Stimulated activated CD4-positive, alpha-beta T cell treated with anti-CD3 and anti-CD28 coated beads, TNF-alpha, amount 100 ng/mL, for 24 hours (primary cell): ENCODE results near the gene TDRD9.
"Not testable (repeated sequence)": the region's sequence is repeated elsewhere in the genome, so short reads cannot be mapped to it uniquely, and the experiment has no call there.

Experiments
- DNase-seq, 3 experiments: peaks; one replicate each; pipeline ENCODE4 v3.0.0-alpha.2; 2020; ENCODE audit warnings: low read depth in 3 of 3

The TDRD9 gene, protein sequence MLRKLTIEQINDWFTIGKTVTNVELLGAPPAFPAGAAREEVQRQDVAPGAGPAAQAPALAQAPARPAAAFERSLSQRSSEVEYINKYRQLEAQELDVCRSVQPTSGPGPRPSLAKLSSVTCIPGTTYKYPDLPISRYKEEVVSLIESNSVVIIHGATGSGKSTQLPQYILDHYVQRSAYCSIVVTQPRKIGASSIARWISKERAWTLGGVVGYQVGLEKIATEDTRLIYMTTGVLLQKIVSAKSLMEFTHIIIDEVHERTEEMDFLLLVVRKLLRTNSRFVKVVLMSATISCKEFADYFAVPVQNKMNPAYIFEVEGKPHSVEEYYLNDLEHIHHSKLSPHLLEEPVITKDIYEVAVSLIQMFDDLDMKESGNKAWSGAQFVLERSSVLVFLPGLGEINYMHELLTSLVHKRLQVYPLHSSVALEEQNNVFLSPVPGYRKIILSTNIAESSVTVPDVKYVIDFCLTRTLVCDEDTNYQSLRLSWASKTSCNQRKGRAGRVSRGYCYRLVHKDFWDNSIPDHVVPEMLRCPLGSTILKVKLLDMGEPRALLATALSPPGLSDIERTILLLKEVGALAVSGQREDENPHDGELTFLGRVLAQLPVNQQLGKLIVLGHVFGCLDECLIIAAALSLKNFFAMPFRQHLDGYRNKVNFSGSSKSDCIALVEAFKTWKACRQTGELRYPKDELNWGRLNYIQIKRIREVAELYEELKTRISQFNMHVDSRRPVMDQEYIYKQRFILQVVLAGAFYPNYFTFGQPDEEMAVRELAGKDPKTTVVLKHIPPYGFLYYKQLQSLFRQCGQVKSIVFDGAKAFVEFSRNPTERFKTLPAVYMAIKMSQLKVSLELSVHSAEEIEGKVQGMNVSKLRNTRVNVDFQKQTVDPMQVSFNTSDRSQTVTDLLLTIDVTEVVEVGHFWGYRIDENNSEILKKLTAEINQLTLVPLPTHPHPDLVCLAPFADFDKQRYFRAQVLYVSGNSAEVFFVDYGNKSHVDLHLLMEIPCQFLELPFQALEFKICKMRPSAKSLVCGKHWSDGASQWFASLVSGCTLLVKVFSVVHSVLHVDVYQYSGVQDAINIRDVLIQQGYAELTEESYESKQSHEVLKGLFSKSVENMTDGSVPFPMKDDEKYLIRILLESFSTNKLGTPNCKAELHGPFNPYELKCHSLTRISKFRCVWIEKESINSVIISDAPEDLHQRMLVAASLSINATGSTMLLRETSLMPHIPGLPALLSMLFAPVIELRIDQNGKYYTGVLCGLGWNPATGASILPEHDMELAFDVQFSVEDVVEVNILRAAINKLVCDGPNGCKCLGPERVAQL (N-terminal part only)

DNA sequence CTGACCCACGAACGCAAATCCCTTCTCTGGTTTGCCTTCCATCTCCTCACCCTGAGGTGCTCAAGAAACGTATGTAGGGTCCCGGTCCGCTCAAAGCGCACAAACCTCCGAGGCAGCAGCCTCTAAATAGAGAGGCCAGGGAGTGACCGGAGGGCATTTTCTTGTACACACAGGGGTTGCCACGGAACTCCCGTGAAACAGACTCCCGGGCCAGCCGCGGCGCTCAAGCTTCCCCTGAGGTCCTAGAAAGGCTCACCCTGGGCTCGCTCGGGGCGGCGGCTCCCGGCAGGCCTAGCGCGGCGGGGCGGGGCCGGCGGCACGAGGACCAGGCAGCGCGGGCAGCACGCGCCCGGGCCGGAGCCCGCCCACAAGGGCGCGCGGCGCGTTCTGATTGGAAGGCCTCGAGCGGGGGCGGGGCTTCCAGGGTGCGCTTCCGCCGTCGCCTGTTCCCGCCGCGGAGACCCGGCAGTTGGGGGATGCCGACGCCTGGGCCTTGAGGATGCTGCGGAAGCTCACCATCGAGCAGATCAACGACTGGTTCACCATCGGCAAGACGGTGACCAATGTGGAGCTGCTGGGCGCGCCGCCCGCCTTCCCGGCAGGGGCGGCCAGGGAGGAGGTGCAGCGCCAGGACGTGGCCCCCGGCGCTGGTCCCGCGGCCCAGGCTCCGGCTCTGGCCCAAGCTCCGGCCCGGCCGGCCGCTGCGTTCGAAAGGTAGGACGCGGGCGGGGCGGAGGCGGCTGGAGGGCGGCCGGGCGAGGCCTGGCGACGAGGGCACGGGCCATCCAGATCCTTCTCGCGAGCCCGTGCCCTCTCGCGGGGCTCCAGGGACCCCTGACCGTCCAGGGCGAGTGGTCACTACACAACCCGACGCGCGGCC is at the start of gene TDRD9:
TSS of gene TDRD9 (plus strand) at position 446 of the 880 bp plus-strand sequence. CDS start at position 500, 54 bp downstream.
- no peak for DNase-seq

DNA sequence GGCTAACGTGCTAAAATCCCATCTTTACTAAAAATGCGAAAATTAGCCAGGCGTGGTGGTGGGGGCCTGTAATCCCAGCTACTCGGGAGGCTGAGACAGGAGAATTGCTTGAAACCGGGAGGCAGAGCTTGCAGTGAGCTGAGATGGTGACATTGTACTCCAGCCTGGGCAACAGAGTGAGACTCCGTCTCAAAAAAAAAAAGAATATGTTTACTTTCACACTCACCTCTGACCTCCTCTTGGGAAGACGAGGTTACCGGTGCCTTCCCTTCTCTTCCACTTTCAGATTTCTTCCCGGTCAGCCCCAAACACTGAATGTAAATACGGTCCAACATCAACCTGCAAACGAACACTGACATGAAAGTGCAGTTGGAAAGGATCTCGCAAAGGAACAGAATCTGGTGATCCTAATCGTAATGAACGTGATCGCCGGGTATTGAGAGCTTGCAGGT is 49.1 kb upstream of the TDRD9 start:
- no peak for DNase-seq

DNA sequence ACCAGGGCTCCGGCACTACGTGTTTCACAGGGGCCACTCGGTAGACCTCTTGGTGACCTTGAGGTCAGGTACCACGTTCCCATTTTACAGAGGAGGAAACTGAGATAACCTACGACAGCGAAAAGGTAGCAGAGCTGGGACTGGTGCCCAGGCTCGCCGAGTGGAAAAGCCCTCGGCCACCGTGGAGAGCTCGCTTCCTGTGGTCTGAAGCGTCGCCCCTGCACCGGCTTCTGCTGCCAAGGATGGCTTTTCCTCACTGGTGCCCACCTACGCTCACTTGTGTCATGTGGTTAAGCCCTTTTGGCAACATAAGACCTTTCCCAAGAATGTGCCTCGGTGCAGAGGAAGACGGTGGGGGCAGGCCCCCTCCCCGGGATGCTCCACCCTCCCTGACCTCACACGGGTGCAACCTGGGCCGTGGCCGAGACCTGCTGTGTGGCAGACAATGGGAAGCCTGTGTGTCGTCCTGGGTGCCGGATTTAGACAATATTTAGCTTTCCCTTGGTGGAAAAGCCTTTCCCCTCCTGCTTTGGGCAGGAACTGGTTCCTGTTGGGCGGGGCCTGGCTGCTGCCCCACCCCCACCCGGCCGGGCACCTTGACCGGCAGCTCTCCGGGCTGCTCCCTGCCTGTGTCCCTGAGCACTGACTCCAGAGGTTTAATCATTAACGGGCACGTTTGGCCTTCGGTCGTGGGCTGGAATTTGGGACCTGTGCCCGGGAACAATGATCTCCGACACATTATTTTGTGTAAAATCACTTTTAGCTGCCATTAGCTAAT is 48.5 kb upstream of the TDRD9 start:
- no peak for DNase-seq

DNA sequence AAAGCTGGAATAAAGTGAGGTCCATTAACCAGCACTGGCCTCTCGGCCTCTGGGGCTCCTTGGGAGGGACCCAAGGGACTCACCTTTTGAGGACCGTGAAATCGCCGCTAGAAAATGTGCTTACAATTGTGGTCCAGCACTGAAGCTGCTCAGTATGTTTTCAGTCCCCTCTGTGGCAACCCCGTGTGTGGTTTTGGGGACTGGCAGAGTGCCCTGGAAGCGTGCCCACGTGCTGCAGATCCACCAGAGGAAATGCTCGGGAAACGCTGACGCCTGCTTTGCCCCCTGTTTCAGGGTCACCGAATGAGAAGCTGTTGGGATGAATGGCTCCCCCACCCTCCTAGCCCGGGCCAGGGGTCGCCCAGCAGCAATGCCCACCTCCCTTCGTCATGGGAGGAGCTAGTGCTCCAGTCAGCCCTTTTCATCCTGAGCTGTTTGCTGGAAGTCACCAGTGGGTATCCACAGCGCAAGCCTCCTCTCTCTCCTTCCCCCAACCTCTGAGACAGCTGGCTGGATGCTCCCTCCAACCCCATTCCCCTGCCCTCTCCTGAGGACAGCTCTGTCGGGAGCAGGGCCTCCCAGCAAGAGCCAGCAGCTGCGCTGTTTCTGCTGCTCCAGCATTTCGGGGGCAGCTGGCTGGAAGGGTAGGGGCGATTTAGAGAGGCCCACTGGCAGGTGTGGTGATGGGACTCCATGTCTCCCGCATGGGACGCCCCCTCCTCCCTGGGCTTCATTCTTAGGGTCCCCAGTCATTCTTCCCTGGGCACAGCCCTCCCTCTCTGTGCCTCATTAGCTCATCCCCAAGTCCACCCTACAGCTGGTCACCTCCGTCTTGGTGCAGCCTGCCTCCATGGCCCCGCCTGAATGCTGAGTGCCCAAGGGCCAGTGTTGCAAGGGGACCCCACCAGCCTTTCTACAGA is 47.6 kb upstream of the TDRD9 start:
- no peak for DNase-seq

DNA sequence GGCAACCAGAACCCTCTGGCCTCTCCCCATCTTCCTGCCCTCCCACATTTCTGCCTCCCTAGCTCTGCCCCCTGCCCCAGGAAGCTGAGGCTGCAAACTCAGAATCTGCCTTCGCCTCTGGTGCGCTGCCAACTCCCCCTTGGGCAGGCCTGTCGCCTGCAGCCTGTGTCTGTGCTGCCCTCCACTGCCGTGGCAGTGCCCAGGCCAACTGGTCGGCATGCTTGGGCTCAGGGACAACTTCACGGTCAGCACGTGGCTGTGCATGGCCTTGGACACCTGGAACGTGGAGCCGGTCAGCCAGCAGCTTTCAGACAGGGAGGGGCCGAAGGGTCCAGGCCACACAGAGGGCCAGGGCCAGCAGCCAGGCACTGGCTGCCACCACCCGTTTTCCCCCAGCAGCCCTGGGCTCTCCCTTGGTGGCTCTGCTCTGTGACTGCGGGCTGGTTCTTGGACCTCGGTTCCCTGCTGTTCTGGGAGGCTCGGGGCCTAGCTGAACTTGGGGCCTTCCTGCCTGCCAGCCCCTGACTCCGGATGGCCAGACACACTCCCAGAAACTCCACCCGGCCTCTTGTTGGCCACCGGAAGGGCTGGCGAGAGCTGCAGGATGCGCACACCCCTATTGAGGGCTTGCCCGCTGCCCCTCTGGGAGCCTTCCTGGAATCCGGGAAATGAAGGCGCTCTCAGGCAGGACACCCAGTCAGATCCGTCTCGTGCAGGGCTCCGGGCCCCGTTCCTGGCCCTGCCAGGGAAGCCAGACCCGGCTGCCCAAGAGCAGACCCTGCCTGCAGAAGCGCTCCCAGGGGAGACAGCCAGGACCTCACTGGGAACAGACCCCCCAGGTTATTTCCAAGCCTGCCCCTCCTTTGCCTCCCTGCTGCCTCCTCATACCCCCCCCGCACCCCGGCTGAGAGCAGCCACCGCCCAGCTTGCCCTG is 46.7 kb upstream of the TDRD9 start:
- DNase-seq = no peak

DNA sequence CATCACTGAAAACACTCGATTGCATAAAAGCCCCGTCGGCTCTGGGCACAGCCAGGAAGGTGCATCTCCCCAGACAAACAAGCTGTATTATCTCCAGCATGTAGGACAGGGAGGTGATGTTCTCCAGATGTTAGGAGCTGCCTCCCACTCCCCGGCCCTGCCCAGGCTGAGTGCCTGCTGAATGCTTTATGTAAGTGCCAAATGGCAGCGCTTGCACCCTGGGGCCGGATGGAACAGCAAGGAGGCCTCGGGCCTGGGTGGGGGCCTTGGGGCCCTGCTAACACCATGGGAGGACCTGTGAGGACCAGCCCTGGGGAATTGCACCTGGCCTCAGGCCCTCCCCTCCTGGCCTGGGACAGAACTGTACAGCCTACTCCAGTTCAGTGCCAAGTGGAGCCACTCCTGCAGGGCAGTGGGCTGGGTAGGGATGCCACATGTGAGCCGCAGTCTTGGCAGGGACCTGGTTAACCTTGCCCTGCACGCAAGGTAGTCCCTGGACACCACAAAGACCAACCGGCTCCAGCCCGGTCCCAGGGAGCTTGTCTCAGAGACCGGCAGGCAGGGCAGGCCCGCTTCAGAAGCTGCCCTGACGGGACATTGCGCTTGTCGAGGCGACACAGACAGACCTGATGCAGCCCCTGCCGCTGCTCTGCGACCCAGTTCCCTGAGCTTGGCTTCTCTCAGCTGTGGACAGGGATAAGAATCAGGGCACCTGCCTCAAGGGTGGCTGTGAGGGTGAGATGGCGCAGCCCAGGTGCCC is 45.6 kb upstream of the TDRD9 start:
- DNase-seq = no peak

DNA sequence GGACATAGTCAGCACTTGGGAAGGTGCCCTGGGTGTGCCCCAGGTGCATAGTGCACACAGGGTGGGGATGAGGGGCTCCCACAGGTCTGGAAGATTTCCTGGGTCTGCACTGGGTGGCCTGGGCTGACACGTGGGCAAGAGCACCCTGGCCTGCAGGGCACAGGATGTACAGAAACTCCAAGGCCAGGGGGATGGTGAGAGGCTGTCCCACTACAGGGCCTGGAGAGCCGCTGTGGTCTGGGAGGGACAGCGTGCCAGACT is 45.1 kb upstream of the TDRD9 start:
- DNase-seq = no peak

DNA sequence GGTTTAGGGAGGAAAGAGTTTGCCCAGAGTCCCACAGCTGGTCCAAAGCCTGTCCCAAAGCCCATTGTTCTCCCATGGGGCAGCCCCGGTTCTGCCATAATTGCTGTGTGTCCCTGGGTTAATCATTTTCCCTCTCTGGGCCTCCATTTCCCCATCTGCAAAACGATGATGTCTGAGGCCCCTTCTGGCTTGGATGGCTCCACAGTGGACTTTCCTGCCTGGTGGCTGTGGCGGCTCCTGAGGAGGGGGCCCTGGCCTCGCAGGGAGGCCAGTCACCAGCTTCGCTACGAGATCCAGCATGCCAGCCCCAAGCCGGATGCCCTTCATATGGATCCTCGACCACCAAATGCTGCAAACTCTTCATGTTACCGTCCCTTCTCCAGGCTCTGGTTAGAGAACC is 43.4 kb upstream of the TDRD9 start:
- DNase-seq = no peak

DNA sequence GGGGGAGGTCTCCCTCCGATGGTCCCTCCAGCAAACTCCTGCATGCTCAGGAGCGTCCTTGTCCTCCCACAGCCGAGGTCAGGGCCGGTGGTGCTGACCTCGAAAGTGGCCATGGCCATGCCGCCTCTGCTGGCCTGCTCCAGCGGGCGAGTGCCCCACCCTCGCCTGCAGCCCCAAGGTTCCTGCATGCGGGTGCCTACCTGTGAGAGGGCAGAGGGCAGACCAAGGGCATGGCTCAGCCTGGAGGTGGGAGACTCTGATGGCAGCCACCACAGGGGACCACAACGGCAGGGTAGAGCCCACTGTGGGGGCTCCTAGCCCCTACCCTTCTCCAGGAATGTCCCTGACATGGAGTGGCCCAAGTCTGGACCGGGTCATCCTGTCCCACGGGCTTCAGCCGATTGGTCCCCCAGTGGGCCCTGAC is 42.7 kb upstream of the TDRD9 start:
- no peak for DNase-seq

DNA sequence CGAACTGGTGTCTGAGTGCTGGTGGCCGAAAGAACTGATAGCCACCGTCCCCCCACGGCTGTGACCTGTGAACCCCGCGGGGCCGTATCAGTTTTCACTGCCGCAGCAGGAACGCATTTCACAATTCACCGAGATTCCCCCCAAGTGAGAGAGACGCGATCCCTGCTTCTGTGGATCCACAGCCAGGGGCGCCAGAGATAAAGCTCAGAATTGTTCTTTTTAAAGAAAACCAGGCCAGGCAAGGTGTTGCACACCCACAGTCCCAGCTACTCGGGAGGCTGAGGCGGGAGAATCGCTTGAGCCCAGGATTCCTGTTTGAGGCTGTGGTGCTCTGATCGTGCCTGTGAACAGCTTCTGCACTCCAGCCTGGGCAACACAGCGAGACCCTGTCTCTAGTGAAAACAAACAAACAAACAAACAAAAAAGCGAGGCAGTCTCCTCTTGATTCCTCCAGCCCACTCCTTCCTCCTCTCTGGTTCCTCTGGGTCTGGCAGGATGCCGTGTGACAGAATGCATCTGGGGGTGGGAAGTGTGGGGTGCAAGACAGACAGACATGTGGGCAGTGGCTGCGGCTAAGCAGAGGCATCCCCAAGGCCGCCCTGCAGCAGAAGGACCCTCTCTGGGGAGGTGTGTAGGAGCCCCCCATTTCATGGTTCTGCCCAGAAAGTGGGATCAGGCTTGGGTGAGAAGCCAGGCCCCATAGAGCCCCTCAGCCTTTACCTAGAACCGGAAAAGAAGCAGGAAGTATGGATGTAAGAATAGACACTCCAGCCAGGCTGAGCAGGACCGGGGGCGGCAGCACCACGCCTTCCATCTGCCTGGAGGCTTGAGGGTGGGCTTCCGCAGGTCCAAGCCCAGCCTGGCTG is 41.7 kb upstream of the TDRD9 start:
- DNase-seq = no peak

DNA sequence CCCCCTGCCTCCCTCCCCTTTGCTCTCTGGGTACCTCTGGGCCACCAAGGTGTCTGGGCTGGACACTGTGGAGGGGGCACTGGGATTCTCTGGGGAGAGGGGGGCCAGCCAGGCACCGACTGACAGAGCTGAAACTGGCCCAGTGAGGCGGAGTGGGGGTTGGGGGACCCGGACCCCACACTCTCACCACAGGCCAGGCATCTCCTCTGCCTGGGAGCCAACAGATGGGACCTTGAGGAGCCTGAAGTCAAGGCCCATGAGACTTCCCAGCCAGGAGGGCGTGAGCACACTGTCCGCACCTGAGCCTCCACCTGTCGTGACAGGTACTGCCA is 41.1 kb upstream of the TDRD9 start:
- DNase-seq = no peak

DNA sequence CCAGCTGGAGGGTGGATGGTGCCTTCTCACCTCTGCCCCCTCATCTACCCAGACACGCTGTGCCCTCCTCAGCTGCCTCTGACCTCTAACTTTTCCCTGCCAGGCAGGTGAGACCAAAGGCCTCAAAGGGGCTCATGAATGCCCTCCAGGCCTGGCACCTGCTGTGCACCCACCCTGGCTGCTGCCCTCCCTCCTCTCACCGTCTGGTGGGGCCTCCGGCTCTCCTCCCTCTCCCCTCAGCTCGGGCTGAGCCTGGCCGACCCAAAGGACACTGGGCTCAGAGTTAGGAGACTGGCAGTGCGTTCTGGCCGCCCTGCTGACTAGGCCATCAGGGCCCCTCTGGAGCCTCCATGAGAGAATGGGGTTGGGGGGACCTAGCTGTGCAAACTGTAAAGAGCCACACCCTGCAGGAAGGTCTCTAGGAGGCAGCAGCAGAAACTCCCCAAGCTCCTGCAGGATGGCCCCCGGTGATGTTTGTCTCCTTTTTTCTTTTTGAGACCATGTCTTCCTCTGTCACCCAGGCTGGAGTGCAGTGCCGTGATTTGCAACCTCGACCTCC is 40.6 kb upstream of the TDRD9 start:
- no peak for DNase-seq

DNA sequence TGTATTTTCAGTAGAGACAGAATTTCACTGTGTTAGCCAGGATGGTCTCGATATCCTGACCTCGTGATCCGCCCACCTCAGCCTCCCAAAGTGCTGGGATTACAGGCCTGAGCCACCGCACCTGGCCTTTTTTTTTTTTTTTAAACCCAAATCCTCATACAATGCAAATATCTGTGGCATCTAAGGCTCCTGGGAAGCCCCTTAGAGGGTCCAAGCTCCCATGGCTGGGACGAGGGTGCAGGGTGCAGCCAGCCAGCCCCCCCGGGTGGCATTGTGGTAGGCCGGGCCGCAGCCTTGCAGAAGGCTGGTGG is 39.3 kb upstream of the TDRD9 start:
- not testable (repeated sequence) for DNase-seq

DNA sequence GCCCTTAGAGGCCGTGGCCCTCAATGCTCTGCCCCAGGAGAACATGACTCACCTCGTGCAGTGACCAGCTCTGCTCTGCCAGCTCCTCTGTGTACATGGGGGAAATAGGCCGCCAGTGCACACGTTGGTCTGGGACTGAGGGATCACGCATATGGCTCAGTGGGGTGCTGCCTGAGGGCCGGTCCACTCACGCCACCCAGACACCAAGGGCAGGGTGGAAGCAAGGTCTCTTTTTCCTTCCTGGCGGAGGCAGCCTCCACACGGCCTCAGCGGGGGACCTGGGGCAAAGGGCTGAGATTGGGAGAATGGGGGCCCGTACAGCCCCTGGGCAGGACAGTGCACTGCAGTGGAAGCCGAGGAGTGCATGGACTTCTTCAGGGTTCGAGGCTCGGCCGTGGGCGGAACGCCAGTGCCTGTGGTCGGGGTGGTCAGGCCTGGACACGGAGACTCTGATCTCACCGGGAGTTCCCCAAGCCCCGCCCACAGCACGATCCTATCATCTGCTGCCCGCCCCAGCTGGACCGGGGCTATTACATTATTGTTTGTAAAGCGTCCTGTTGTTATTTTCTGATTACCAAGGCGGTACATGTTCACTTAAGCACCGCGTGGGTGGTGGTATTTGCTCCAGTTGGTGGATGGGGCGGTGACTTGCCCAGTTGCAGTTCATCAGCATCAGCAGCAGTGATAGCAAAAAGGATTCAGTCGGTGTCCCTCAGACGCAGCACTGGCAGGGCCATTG is 38.8 kb upstream of the TDRD9 start:
- no peak for DNase-seq

DNA sequence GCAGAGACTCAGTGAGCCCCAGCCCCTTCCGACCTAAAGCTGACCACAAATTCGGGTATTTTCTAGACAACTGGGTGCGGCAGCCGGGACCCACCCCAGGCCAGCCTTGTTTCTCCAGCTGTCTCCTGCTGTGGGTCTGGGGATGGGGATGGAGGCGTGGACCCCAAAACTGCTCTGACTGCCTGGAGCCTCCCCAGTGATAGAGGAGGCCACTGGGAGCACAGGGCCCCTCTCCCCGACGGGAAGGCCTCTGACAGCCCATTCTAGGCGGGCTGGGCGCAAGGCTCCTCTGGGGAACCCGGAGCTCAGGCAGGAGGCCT is 38.2 kb upstream of the TDRD9 start:
- no peak for DNase-seq
